Measurements from ENCODE around the gene SEMA5A.

Gene SEMA5A

GRCh38 chr5:9046756-9047481, 499.0 kb downstream of the SEMA5A start:
- no peak for DNase-seq

- DNase-seq: no peak
Observed at GRCh38 chr5:9045946-9046345, 499.9 kb downstream of the SEMA5A start.

- DNase-seq: no peak
Observed at GRCh38 chr5:9042241-9042640, 503.6 kb downstream of the SEMA5A start.

- DNase-seq: no peak
Observed at GRCh38 chr5:9040475-9040874, 505.4 kb downstream of the SEMA5A start.

- DNase-seq: no peak
Observed at GRCh38 chr5:9037048-9037447, 508.8 kb downstream of the SEMA5A start.

GRCh38 chr5:9035346-9035745, 510.5 kb downstream of the SEMA5A start:
- DNase-seq: no peak

- no peak for DNase-seq
Observed at GRCh38 chr5:9034649-9035048, 511.2 kb downstream of the SEMA5A start.

- DNase-seq: no peak
Observed at GRCh38 chr5:9033524-9033923, 512.4 kb downstream of the SEMA5A start.

- DNase-seq: no peak
Observed at GRCh38 chr5:9025942-9026341, 519.9 kb downstream of the SEMA5A start.

- DNase-seq: no peak
Observed at GRCh38 chr5:9020996-9021395, 524.9 kb downstream of the SEMA5A start.

GRCh38 chr5:9015937-9016270, 530.0 kb downstream of the SEMA5A start:
- DNase-seq: no peak

- DNase-seq: no peak
Observed at GRCh38 chr5:9015260-9015936, 530.5 kb downstream of the SEMA5A start.

- DNase-seq: no peak
Observed at GRCh38 chr5:9013147-9013546, 532.7 kb downstream of the SEMA5A start.

- DNase-seq: no peak
Observed at GRCh38 chr5:9009931-9010651, 535.8 kb downstream of the SEMA5A start.

GRCh38 chr5:8997542-8998070, 548.3 kb downstream of the SEMA5A start:
- no peak for DNase-seq

GRCh38 chr5:8993031-8993430, 552.8 kb downstream of the SEMA5A start:
- no peak for DNase-seq

All from CD4-positive, alpha-beta T cell treated with Interleukin-4 for 4 hours (primary cell).